ENCODE results near the gene NPAS3.

- TF ChIP-seq POLR2A (IDR thresholded peaks at IDR 0.05) (no peak), CTCF (IDR thresholded peaks at IDR 0.05 in 8 of 11, conservative IDR thresholded peaks at IDR 0.05 in 3 of 11) (no peak)
These were observed 567.3 kb downstream of the NPAS3 start for GRCh38 chr14:33505963-33506329.
